PC-3 (cell line): ENCODE data around the gene GPR132. TPM values are rescaled to one million over a fixed set of nuclear protein-coding genes. Genes with fewer than 3 reads are reported as not detected.

Experiments
- ATAC-seq: fragments of 200-7000 bp; cut with Tn5 transposase; 2 replicates; pipeline ENCODE4 v1.9.1; 2020; ENCODE audit warnings: mild to moderate bottlenecking, moderate library complexity
- BruUV-seq: library from RNA; stranded (reverse); fragments of 400-500 nt; replicated peaks from 2 replicates; lab custom pipeline; 2021; lab: Mats Ljungman, UMichigan
- CTCF ChIA-PET: fragments of 300-600 bp; sonication (Branson Sonifier 250); formaldehyde crosslinking; loops from one replicate; lab custom pipeline; 2022; ENCODE audit warnings: antibody characterized with exemption; lab: Charles Lee
- POLR2A ChIA-PET: fragments of 300-600 bp; sonication (Branson Sonifier 250); formaldehyde crosslinking; loops from one replicate; lab custom pipeline; 2022; ENCODE audit warnings: antibody characterized with exemption; ENCODE audit not compliant: unreplicated experiment; lab: Charles Lee
- DNase-seq: peaks from one replicate; pipeline ENCODE4 v3.0.0-alpha.2; 2015
- H2AFZ ChIP-seq: fragments of 300-600 bp; sonication (generic); 2 replicates; pipeline ENCODE4 v1.6.0; 2016; ENCODE audit warnings: antibody characterized with exemption, low read length
- H3F3A ChIP-seq: fragments of 300-600 bp; sonication (generic); one replicate; pipeline ENCODE4 v1.6.0; 2017; ENCODE audit warnings: antibody characterized with exemption, low read length, control low read depth, mild to moderate bottlenecking; ENCODE audit not compliant: unreplicated experiment
- H3K27ac ChIP-seq: fragments of 300-600 bp; sonication (generic); 2 replicates; pipeline ENCODE4 v1.5.1; 2016; ENCODE audit warnings: mild to moderate bottlenecking, low read length
- H3K27me3 ChIP-seq: fragments of 300-600 bp; sonication (generic); 2 replicates; pipeline ENCODE4 v1.6.1; 2016; ENCODE audit warnings: low read length, mixed read lengths
- H3K36me3 ChIP-seq: fragments of 300-600 bp; sonication (generic); 2 replicates; pipeline ENCODE4 v1.6.1; 2016; ENCODE audit warnings: low read depth, mixed run types, low read length, mixed read lengths
- H3K4me1 ChIP-seq: fragments of 300-600 bp; sonication (generic); 2 replicates; pipeline ENCODE4 v1.5.1; 2016; ENCODE audit warnings: low read length; ENCODE audit not compliant: insufficient read depth
- H3K4me2 ChIP-seq: fragments of 300-600 bp; sonication (generic); 2 replicates; pipeline ENCODE4 v1.6.0; 2016; ENCODE audit warnings: low read length
- H3K4me3 ChIP-seq: fragments of 300-600 bp; sonication (generic); 2 replicates; pipeline ENCODE4 v1.5.1; 2016; ENCODE audit warnings: mild to moderate bottlenecking, low read length, mixed read lengths
- H3K79me2 ChIP-seq: fragments of 300-600 bp; sonication (generic); 2 replicates; pipeline ENCODE4 v1.6.1; 2017; ENCODE audit warnings: low read length, mixed read lengths
- H3K9ac ChIP-seq: fragments of 300-600 bp; sonication (generic); 2 replicates; pipeline ENCODE4 v1.6.0; 2016; ENCODE audit warnings: mild to moderate bottlenecking, low read length
- H3K9me2 ChIP-seq: fragments of 300-600 bp; sonication (generic); replicated peaks from 2 replicates; pipeline ENCODE4 v1.6.1; 2016; ENCODE audit warnings: mixed run types, low read length, mixed read lengths
- H3K9me3 ChIP-seq: fragments of 300-600 bp; sonication (generic); 2 replicates; pipeline ENCODE4 v1.6.1; 2016; ENCODE audit warnings: low read length, mixed read lengths
- H4K20me1 ChIP-seq: fragments of 300-600 bp; sonication (generic); 2 replicates; pipeline ENCODE4 v1.6.1; 2016; ENCODE audit warnings: low read length, mixed read lengths
- CTCF ChIP-seq: fragments of 300-600 bp; sonication (generic); conservative IDR thresholded peaks from 2 replicates; pipeline ENCODE4 v1.5.1; 2017; ENCODE audit warnings: antibody characterized with exemption, low read depth, mild to moderate bottlenecking, low read length
- EZH2 ChIP-seq: fragments of 300-600 bp; sonication (generic); IDR thresholded peaks from one replicate; pipeline ENCODE4 v1.6.1; 2017; ENCODE audit warnings: antibody characterized with exemption, mild to moderate bottlenecking, low read length; ENCODE audit not compliant: unreplicated experiment
- EZH2phosphoT487 ChIP-seq: fragments of 300-600 bp; sonication (generic); IDR thresholded peaks from 2 replicates; pipeline ENCODE4 v1.6.1; 2018; ENCODE audit warnings: mild to moderate bottlenecking, antibody characterized with exemption, low read length, borderline replicate concordance
- intact Hi-C: fragments of 100-400 bp; cut with micrococcal nuclease; formaldehyde crosslinking; loops from 2 replicates; pipeline ENCODE4 v1.9.0; 2023
- total RNA-seq: library from RNA; depleted of rRNA; stranded (reverse); fragments of >200 nt; gene quantifications from 2 replicates; pipeline ENCODE4 v1.2.3, GENCODE V29; 2014

GPR132 gene
- total RNA-seq, 1 experiment from 2014 or later = 0.04 TPM

GRCh38 chr14:105056303-105056831 lies 8.9 kb downstream of the GPR132 start:
- intact Hi-C loops = no loop called here
- no peak overlapping the region for H3K27ac ChIP-seq
- no peak overlapping the region for H3K9ac ChIP-seq
- H3K9me2 ChIP-seq = no peaks in the 10 kb centered on the region
- no peak overlapping the region for H3K4me2 ChIP-seq
- TF ChIP-seq EZH2phosphoT487 (no peak), CTCF (no peak), EZH2 (no peak)
- H3K36me3 ChIP-seq = no peaks in the 10 kb centered on the region
- no peaks in the 10 kb centered on the region for H3K27me3 ChIP-seq
- H3K4me3 ChIP-seq = no peak overlapping the region
- DNase-seq = no peak
- ATAC-seq = no peak
- H4K20me1 ChIP-seq = no peaks in the 10 kb centered on the region
- no peaks in the 10 kb centered on the region for H3K4me1 ChIP-seq
- H2AFZ ChIP-seq = no peak overlapping the region
- H3F3A ChIP-seq = no peaks in the 10 kb centered on the region
- H3K79me2 ChIP-seq = no peaks in the 10 kb centered on the region
- ChIA-PET POLR2A (no interaction called here), CTCF (no interaction called here)
- BruUV-seq = no TSS peak
- no peaks in the 10 kb centered on the region for H3K9me3 ChIP-seq

- no peaks in the 10 kb centered on the region for H3K27me3 ChIP-seq
- no peak overlapping the region for H3K27ac ChIP-seq
- no peaks in the 10 kb centered on the region for H3K9me2 ChIP-seq
- H2AFZ ChIP-seq = no peak overlapping the region
- intact Hi-C loops = no loop called here
- ChIA-PET CTCF (no interaction called here), POLR2A (no interaction called here)
- TF ChIP-seq EZH2phosphoT487 (no peak), CTCF (no peak), EZH2 (no peak)
- BruUV-seq = no TSS peak
- ATAC-seq (no peak), DNase-seq (no peak)
- H3K36me3 ChIP-seq = no peaks in the 10 kb centered on the region
- no peaks in the 10 kb centered on the region for H4K20me1 ChIP-seq
- H3K4me3 ChIP-seq = no peak overlapping the region
- no peak overlapping the region for H3K9ac ChIP-seq
- H3K4me1 ChIP-seq = no peaks in the 10 kb centered on the region
- no peak overlapping the region for H3K4me2 ChIP-seq
- no peaks in the 10 kb centered on the region for H3K79me2 ChIP-seq
- no peaks in the 10 kb centered on the region for H3K9me3 ChIP-seq
- H3F3A ChIP-seq = no peaks in the 10 kb centered on the region
These were observed 9.4 kb downstream of the GPR132 start for GRCh38 chr14:105055736-105056302.

GRCh38 chr14:105055334-105055733 lies 9.9 kb downstream of the GPR132 start:
- BruUV-seq = no TSS peak
- Histone ChIP-seq H3K27me3 (no peaks in the 10 kb centered on the region), H3K79me2 (no peaks in the 10 kb centered on the region), H3F3A (no peaks in the 10 kb centered on the region), H4K20me1 (no peaks in the 10 kb centered on the region), H3K36me3 (no peaks in the 10 kb centered on the region), H3K4me3 (no peak overlapping the region), H3K9me2 (no peaks in the 10 kb centered on the region), H3K4me1 (no peaks in the 10 kb centered on the region), H3K9me3 (no peaks in the 10 kb centered on the region), H3K9ac (no peak overlapping the region), H3K27ac (no peak overlapping the region), H2AFZ (no peak overlapping the region), H3K4me2 (no peak overlapping the region)
- no peak for TF ChIP-seq EZH2
- no peak for TF ChIP-seq CTCF
- no peak for TF ChIP-seq EZH2phosphoT487
- no peak for ATAC-seq
- intact Hi-C loops = no loop called here
- ChIA-PET POLR2A (interaction anchor here (0.7 kb wide), 1 partner anchor 82 kb away, joined by 5 read pairs; no protein-coding TSS in a partner anchor), CTCF (no interaction called here)
- no peak for DNase-seq
